Hepatocyte (in vitro differentiated cells): ENCODE measurements around the gene SCAI.

ENCODE experiments used
- EZH2 ChIP-seq: fragments of 200-600 bp; sonication (generic); IDR thresholded peaks from 2 replicates; pipeline ENCODE4 v1.6.1; 2016; ENCODE audit warnings: antibody characterized with exemption, mild to moderate bottlenecking, borderline replicate concordance
- TF ChIP-seq, protein P1 (sequence below): fragments of 200-600 bp; sonication (generic); IDR thresholded peaks from 2 replicates; pipeline ENCODE4 v1.5.1; 2016; ENCODE audit warnings: antibody characterized with exemption, mild to moderate bottlenecking; ENCODE audit not compliant: poor library complexity

DNA sequence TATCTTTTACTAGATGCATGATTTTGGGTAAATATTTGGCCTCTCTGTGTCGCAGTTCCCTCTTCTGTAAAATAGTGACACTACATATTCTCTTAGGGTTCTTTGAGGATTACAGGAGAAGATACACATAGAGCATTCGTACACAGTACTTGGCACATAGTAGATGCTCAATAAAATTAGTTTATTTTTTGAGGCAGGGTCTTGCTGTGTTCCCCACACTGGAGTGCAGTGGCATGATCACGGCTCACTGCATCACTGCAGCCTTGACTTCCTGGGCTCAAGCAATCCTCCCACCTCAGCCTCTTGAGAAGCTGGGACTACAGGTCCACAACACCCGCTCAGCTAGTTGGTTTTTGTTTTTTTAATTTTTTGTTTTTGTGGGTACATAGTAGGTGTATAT lies 1.6 kb downstream of the SCAI start:
- TF ChIP-seq, protein P1, sequence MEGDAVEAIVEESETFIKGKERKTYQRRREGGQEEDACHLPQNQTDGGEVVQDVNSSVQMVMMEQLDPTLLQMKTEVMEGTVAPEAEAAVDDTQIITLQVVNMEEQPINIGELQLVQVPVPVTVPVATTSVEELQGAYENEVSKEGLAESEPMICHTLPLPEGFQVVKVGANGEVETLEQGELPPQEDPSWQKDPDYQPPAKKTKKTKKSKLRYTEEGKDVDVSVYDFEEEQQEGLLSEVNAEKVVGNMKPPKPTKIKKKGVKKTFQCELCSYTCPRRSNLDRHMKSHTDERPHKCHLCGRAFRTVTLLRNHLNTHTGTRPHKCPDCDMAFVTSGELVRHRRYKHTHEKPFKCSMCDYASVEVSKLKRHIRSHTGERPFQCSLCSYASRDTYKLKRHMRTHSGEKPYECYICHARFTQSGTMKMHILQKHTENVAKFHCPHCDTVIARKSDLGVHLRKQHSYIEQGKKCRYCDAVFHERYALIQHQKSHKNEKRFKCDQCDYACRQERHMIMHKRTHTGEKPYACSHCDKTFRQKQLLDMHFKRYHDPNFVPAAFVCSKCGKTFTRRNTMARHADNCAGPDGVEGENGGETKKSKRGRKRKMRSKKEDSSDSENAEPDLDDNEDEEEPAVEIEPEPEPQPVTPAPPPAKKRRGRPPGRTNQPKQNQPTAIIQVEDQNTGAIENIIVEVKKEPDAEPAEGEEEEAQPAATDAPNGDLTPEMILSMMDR = no peak
- TF ChIP-seq EZH2 = no peak
